PFSK-1 (cell line): ENCODE results near the gene MSI2.

Source experiments
- FOXP2 ChIP-seq: optimal IDR thresholded peaks from 2 replicates; pipeline ENCODE3; 2011; ENCODE audit warnings: borderline replicate concordance, control low read depth, inconsistent platforms; ENCODE audit not compliant: insufficient read depth; ENCODE audit errors: extremely low read length, extremely low read depth
- POLR2AphosphoS5 ChIP-seq: IDR thresholded peaks from 2 replicates; pipeline ENCODE4 v1.6.1; 2012; ENCODE audit warnings: low read depth, mild to moderate bottlenecking, control low read depth, low read length, moderate library complexity
- SIN3A ChIP-seq: IDR thresholded peaks from 2 replicates; pipeline ENCODE4 v1.6.1; 2012; ENCODE audit warnings: mild to moderate bottlenecking, low read length, moderate library complexity, borderline replicate concordance; ENCODE audit not compliant: insufficient read depth
- TAF1 ChIP-seq: IDR thresholded peaks from 2 replicates; pipeline ENCODE4 v1.6.1; 2012; ENCODE audit warnings: low read length, control low read depth, borderline replicate concordance; ENCODE audit not compliant: insufficient read depth
- TF ChIP-seq, protein P1 (sequence below), 2 experiments: IDR thresholded peaks; 2 replicates each; pipeline versions ENCODE4 v1.6.1 to v1.8.0; 2011 to 2012; ENCODE audit warnings: low read depth in 2 of 2, low read length in 2 of 2, control low read depth in 1 of 2, inconsistent platforms in 1 of 2, mild to moderate bottlenecking in 1 of 2, moderate library complexity in 1 of 2; ENCODE audit not compliant: insufficient read depth in 1 of 2

MSI2 gene

DNA sequence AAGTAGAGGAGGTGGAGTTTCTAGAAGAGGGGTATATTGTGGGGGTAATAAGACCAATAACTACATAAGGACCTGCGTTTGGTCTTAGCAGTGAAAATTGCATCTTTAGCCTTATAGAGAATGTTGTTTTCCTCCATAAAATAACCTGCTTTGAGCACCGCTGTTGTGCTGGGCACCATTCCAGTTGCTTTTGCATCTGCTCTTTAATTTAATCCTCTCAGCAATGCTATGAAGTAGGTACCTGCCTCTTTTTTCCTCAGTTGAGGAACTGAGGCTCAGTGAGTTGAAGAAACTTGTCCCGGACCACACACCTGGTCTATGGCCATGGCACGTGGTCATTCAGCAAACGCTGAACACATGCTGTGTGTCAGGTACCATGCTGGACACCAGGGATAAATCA lies 238.1 kb downstream of the MSI2 start:
- TF ChIP-seq, protein P1, sequence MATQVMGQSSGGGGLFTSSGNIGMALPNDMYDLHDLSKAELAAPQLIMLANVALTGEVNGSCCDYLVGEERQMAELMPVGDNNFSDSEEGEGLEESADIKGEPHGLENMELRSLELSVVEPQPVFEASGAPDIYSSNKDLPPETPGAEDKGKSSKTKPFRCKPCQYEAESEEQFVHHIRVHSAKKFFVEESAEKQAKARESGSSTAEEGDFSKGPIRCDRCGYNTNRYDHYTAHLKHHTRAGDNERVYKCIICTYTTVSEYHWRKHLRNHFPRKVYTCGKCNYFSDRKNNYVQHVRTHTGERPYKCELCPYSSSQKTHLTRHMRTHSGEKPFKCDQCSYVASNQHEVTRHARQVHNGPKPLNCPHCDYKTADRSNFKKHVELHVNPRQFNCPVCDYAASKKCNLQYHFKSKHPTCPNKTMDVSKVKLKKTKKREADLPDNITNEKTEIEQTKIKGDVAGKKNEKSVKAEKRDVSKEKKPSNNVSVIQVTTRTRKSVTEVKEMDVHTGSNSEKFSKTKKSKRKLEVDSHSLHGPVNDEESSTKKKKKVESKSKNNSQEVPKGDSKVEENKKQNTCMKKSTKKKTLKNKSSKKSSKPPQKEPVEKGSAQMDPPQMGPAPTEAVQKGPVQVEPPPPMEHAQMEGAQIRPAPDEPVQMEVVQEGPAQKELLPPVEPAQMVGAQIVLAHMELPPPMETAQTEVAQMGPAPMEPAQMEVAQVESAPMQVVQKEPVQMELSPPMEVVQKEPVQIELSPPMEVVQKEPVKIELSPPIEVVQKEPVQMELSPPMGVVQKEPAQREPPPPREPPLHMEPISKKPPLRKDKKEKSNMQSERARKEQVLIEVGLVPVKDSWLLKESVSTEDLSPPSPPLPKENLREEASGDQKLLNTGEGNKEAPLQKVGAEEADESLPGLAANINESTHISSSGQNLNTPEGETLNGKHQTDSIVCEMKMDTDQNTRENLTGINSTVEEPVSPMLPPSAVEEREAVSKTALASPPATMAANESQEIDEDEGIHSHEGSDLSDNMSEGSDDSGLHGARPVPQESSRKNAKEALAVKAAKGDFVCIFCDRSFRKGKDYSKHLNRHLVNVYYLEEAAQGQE (IDR thresholded peaks at IDR 0.05; ENCODE audit: insufficient read depth in 1 of 2, low read depth in 2 of 2, low read length in 2 of 2), result no peak
- TF ChIP-seq SIN3A, result no peak
- no peak for TF ChIP-seq POLR2AphosphoS5
- no peak for TF ChIP-seq TAF1
- TF ChIP-seq FOXP2, result no peak

GRCh38 chr17:57495771-57496170 lies 239.4 kb downstream of the MSI2 start:
- TF ChIP-seq, protein P1 (IDR thresholded peaks at IDR 0.05; ENCODE audit: insufficient read depth in 1 of 2, low read depth in 2 of 2, low read length in 2 of 2), result no peak
- TF ChIP-seq FOXP2, result no peak
- no peak for TF ChIP-seq POLR2AphosphoS5
- no peak for TF ChIP-seq TAF1

DNA sequence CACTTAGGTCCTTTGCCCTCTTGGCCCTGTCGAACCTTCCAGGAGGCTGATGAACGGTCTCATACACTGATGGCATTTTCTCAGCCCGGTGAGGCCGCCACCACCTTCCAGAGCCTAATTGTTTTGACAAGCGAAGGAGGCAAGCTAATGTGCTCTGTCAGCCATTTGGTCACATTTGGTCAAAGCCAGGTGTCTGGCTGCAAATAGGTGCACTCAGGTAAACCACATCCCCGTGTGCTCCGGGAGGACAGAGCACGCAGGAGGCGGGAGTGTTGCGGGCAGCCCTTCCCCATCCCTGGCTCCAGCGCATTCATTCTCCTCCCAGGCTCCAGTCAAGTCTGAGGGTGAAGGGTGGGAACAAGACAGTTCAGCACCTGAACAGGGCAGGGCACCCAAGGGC lies 240.1 kb downstream of the MSI2 start:
- TF ChIP-seq POLR2AphosphoS5 (no peak), TAF1 (no peak), SIN3A (no peak), FOXP2 (no peak)
- TF ChIP-seq, protein P1 (IDR thresholded peaks at IDR 0.05; ENCODE audit: insufficient read depth in 1 of 2, low read depth in 2 of 2, low read length in 2 of 2), result no peak

DNA sequence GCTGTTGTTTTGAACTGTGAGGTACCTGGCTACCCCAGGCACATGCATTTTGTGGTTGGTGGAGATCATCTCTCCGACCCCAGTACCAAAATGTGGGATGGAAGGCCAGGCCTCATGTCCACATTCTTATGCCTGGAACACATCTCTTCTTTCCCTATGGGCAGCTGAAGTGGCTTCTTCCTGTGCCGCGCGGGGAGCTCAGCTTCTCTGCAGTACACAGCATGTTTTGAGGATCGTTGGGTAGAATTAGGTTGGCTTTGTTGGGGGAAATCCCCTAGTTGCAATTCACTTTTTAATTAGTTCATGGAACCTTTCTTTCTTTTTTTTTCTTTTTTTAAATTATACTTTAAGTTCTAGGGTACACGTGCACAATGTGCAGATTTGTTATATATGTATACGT lies 242.1 kb downstream of the MSI2 start:
- TF ChIP-seq SIN3A (no peak), FOXP2 (no peak), TAF1 (no peak), POLR2AphosphoS5 (no peak)
- TF ChIP-seq, protein P1 (IDR thresholded peaks at IDR 0.05; ENCODE audit: insufficient read depth in 1 of 2, low read depth in 2 of 2, low read length in 2 of 2), result no peak

DNA sequence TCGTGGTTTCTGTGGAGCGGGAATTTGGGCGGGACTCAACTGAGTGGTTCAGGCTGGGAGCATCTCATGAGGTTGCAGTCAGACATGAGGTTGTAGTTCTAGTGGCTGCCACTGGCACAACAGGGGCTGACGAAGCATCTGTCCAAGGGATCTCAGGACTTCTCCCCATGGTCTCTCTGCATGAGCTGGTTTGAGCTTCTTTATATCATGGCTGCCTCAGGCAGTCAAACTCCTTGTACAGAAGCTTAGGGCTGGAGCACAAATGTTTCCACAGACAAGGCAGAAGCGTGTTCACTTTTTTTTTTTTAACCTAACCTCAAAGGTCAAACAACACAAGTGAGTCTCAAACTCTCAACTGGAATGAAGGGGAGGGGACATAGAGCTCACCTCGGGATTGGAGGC lies 243.3 kb downstream of the MSI2 start:
- TF ChIP-seq, protein P1 (IDR thresholded peaks at IDR 0.05; ENCODE audit: insufficient read depth in 1 of 2, low read depth in 2 of 2, low read length in 2 of 2), result no peak
- TF ChIP-seq TAF1 (no peak), SIN3A (no peak), FOXP2 (no peak), POLR2AphosphoS5 (no peak)
